Activated CD8-positive, alpha-beta memory T cell treated with anti-CD3 and anti-CD28 coated beads, Interleukin-2, amount 10 ng/mL, durations not matched to agents 7 days and 5 days (primary cell): ENCODE measurements around the gene IPO9. TPM values are rescaled to one million over a fixed set of nuclear protein-coding genes. Genes with fewer than 3 reads are reported as not detected.
A peak's percentile ranks its signal among the peaks of the same experiment; 100 is the strongest.

Source experiments
- ATAC-seq: fragments of 150-1000 bp; cut with Tn5 transposase; one replicate; pipeline ENCODE4 v1.10.0; 2021; ENCODE audit warnings: moderate library complexity
- CTCF ChIA-PET: fragments of 350-600 bp; sonication (Branson Sonifier 250); formaldehyde crosslinking; loops from one replicate; lab custom pipeline; 2021; ENCODE audit warnings: antibody characterized with exemption; lab: Charles Lee
- DNase-seq: peaks from one replicate; pipeline ENCODE4 v3.0.0-alpha.2; 2020
- H3K27ac Mint-ChIP-seq: one replicate; pipeline ENCODE4 v1.8.0; 2021; ENCODE audit warnings: mild to moderate bottlenecking, mixed read lengths
- H3K27me3 Mint-ChIP-seq: one replicate; pipeline ENCODE4 v1.8.0; 2021; ENCODE audit warnings: mixed read lengths
- H3K36me3 Mint-ChIP-seq: one replicate; pipeline ENCODE4 v1.8.0; 2021; ENCODE audit warnings: mild to moderate bottlenecking, mixed read lengths
- H3K4me1 Mint-ChIP-seq: one replicate; pipeline ENCODE4 v1.8.0; 2021; ENCODE audit warnings: mixed read lengths
- H3K4me3 Mint-ChIP-seq: one replicate; pipeline ENCODE4 v1.8.0; 2021; ENCODE audit warnings: mild to moderate bottlenecking, moderate library complexity, mixed read lengths
- H3K9me3 Mint-ChIP-seq: one replicate; pipeline ENCODE4 v1.8.0; 2022; ENCODE audit warnings: low read depth, mixed read lengths
- total RNA-seq, 2 experiments: library from RNA; stranded (reverse); gene quantifications; one replicate each; pipeline ENCODE4 v1.2.3, GENCODE V29; 2021

The IPO9 gene
- 10 to 100 TPM; 64.7 to 72.0 TPM for total RNA-seq

DNA sequence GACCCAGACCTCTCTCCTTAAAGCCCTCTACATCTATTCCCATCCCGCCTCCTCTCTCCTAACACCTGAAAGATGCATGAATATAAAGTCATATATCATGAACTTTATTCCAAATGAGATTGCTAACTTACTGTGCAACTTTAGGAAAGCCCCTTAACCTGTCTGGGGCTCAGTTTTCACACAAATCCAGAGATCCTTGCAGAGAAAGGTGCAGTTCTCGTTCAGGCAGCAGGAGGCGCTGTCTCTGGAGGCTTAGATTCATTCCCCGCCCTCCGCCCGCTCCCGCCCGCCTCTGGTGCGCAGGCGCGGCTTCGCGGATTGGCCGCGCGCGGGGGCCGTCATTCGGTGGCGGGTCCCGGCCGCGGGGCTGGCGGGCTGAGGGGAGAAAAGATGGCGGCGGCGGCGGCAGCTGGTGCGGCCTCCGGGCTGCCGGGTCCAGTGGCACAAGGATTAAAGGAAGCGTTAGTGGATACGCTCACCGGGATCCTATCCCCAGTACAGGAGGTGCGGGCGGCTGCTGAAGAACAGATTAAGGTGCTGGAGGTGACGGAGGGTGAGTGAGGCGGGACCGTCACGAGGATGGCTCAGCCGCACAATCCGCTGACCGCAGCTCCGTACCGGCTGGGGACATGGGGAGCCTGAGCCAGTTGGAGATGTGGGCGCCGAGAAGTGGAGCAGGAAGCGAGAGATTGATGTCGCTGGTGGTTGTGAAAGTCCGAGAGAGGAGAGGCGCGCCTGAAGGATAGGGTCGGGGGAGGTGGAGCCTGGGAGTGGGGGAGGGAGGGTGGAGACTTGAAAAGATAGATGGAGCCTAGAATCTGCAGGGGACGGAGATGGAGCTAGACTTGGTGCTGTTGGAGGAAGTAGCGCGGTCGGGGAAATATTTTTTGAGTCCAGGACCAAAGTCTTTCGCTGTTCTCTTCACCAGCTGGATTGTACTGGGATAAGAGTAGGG, at the start of gene IPO9:
Gene IPO9 (plus strand): TSS at position 338 of the 955 bp plus-strand sequence. CDS start 53 bp downstream, at position 391.
- no peaks in the 10 kb centered on the region for H3K27me3 Mint-ChIP-seq
- peaks cover 7% of the 10 kb centered on the region for H3K36me3 Mint-ChIP-seq
- H3K4me3 Mint-ChIP-seq, result peak within 1 kb of the TSS; percentile 99
- H3K27ac Mint-ChIP-seq, result peak within 1 kb of the TSS; percentile 96
- no peaks in the 10 kb centered on the region for H3K9me3 Mint-ChIP-seq
- CTCF ChIA-PET, result interaction anchor here (0.6 to 1.8 kb wide), 23 partner anchors 8 to 890 kb away, joined by 3 to 13 read pairs (median 5); partner anchors contain the start of gene PTPN7
- ATAC-seq (peak; percentile 95), DNase-seq (peak; percentile 96)
- H3K4me1 Mint-ChIP-seq, result peaks cover 40% of the 10 kb centered on the region

DNA sequence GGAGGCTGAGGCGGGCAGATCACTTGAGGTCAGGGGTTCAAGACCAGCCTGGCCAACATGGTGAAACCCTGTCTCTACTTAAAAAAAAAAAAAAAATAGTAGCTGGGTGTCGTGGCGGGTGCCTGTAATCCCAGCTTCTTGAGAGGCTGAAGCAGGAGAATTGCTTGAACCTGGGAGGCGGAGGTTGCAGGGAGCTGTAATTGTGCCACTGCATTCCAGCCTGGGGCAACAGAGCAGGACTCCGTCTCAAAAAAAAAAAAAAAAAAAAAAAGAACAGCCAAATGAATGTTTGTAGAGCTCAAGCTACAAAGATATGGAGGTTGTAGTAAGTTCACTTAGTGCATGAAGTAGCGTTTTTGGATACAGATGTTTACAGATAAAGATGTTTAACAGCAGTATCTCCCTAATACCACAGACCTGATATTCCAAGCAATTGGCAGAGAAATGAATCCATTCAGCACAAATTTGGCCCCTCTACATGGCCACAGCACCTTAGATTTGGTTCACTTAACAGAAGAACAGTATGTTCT, 49.5 kb upstream of the IPO9 start:
- H3K9me3 Mint-ChIP-seq, result no peaks in the 10 kb centered on the region
- no peak for ATAC-seq
- DNase-seq, result no peak
- no peaks in the 10 kb centered on the region for H3K36me3 Mint-ChIP-seq
- CTCF ChIA-PET, result interaction anchor here (0.7 to 3.0 kb wide), 4 partner anchors 11 to 221 kb away, joined by 3 to 17 read pairs (median 6); no protein-coding TSS in a partner anchor
- H3K4me3 Mint-ChIP-seq, result no peak overlapping the region
- H3K27me3 Mint-ChIP-seq, result peaks cover 4% of the 10 kb centered on the region
- no peak overlapping the region for H3K27ac Mint-ChIP-seq
- no peaks in the 10 kb centered on the region for H3K4me1 Mint-ChIP-seq

DNA sequence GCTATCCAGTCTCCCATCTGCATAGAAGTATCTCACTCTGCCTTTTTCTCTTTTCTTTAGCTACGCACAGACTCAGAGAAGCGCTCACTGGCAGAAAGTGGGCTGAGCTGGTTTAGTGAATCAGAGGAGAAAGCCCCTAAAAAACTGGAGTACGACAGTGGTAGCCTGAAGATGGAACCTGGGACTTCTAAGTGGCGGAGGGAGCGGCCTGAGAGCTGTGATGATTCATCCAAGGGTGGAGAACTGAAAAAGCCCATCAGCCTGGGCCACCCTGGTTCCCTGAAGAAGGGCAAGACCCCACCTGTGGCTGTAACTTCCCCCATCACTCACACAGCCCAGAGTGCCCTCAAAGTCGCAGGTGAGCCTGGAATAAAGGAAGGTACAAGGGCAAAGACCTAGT, 48.0 kb upstream of the IPO9 start:
- H3K9me3 Mint-ChIP-seq, result no peaks in the 10 kb centered on the region
- no peak overlapping the region for H3K4me3 Mint-ChIP-seq
- ATAC-seq, result no peak

DNA sequence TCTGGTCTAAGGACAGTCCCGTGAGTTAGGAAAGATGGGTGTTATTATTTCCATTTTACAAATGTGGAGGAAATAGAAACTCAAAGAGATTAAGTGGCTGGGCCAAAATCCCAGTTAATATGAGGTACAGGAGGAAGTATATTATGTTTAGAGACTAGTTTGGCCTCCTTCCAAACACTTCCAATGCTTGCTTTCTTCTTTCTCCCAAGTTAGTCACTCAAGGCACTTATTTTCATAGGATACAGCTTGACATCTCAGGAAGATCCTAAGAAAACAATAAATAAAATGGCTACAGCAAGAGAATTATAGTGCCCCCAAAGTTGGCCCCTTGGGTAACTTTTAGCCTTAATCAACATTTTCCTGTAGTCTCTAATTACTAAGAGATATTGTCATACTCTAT, 47.5 kb upstream of the IPO9 start:
- H3K27me3 Mint-ChIP-seq, result peaks cover 4% of the 10 kb centered on the region
- CTCF ChIA-PET, result no interaction called here
- H3K4me1 Mint-ChIP-seq, result no peaks in the 10 kb centered on the region
- ATAC-seq, result no peak
- no peaks in the 10 kb centered on the region for H3K9me3 Mint-ChIP-seq
- DNase-seq, result no peak
- H3K27ac Mint-ChIP-seq, result no peak overlapping the region
- H3K36me3 Mint-ChIP-seq, result no peaks in the 10 kb centered on the region
- H3K4me3 Mint-ChIP-seq, result no peak overlapping the region

More for the DNA sequence above, 48.0 kb upstream of the IPO9 start:
- DNase-seq, result no peak
- CTCF ChIA-PET, result interaction anchor here (2.6 kb wide), 1 partner anchor 10 kb away, joined by 7 read pairs; no protein-coding TSS in a partner anchor
- peaks cover 4% of the 10 kb centered on the region for H3K27me3 Mint-ChIP-seq
- no peaks in the 10 kb centered on the region for H3K4me1 Mint-ChIP-seq
- H3K27ac Mint-ChIP-seq, result no peak overlapping the region
- no peaks in the 10 kb centered on the region for H3K36me3 Mint-ChIP-seq

DNA sequence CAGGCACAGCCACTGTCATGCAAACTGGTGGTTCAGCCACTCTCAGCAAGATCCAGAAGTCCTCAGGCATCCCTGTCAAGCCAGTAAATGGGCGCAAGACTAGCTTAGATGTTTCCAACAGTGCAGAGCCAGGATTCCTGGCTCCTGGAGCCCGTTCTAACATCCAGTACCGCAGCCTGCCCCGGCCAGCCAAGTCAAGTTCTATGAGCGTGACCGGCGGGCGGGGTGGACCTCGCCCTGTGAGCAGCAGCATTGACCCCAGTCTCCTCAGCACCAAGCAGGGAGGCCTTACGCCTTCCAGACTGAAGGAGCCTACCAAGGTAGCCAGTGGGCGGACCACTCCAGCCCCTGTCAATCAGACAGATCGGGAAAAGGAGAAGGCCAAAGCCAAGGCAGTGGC, 46.6 kb upstream of the IPO9 start:
- DNase-seq (no peak), ATAC-seq (no peak)
- CTCF ChIA-PET, result interaction anchor here (2.2 kb wide), 1 partner anchor 11 kb away, joined by 10 read pairs; no protein-coding TSS in a partner anchor
- Mint-ChIP-seq H3K9me3 (no peaks in the 10 kb centered on the region), H3K36me3 (no peaks in the 10 kb centered on the region), H3K27ac (no peak overlapping the region), H3K4me3 (no peak overlapping the region), H3K27me3 (no peaks in the 10 kb centered on the region), H3K4me1 (no peaks in the 10 kb centered on the region)

DNA sequence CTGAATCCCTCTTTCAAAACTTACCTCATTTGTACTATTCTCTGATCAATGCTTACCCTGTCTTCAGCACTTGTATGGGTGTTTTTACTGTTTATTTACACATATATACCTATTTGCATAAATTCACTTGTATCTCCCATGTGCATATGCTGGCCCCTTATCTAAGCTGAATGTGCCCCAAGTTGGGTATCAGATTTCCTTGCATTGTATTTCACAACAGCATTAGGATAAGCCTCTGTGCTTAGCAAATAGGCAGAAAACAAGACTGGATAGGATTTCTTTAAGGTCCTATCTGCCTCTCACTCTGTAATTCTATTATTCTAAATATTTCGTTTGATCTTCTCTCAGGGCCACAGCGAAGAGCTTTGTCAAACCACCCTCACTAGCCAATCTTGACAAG, 45.9 kb upstream of the IPO9 start:
- DNase-seq (no peak), ATAC-seq (no peak)
- Mint-ChIP-seq H3K9me3 (no peaks in the 10 kb centered on the region), H3K27ac (no peak overlapping the region), H3K4me1 (no peaks in the 10 kb centered on the region), H3K4me3 (no peak overlapping the region), H3K36me3 (no peaks in the 10 kb centered on the region), H3K27me3 (no peaks in the 10 kb centered on the region)
- CTCF ChIA-PET, result interaction anchor here (1.1 to 2.2 kb wide), 2 partner anchors 10 to 71 kb away, joined by 3 to 10 read pairs; no protein-coding TSS in a partner anchor

DNA sequence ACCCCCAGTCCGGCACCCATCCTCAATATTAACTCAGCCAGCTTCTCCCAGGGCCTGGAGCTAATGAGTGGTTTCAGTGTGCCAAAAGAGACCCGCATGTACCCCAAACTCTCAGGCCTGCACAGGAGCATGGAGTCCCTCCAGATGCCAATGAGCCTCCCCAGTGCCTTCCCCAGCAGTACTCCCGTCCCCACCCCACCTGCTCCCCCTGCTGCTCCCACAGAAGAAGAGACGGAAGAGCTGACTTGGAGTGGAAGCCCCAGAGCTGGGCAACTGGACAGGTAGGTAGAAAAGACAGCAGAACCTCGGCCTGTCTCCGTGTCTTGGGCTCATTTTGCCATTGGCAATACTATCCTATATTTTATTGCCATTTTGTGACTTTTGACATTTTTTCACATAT, 45.4 kb upstream of the IPO9 start:
- DNase-seq, result no peak
- ATAC-seq, result no peak
- no peaks in the 10 kb centered on the region for H3K36me3 Mint-ChIP-seq
- CTCF ChIA-PET, result interaction anchor here (1.1 to 2.2 kb wide), 2 partner anchors 9 to 72 kb away, joined by 3 to 10 read pairs; no protein-coding TSS in a partner anchor
- H3K4me1 Mint-ChIP-seq, result no peaks in the 10 kb centered on the region
- no peak overlapping the region for H3K4me3 Mint-ChIP-seq
- H3K27me3 Mint-ChIP-seq, result no peaks in the 10 kb centered on the region
- no peaks in the 10 kb centered on the region for H3K9me3 Mint-ChIP-seq
- H3K27ac Mint-ChIP-seq, result no peak overlapping the region

DNA sequence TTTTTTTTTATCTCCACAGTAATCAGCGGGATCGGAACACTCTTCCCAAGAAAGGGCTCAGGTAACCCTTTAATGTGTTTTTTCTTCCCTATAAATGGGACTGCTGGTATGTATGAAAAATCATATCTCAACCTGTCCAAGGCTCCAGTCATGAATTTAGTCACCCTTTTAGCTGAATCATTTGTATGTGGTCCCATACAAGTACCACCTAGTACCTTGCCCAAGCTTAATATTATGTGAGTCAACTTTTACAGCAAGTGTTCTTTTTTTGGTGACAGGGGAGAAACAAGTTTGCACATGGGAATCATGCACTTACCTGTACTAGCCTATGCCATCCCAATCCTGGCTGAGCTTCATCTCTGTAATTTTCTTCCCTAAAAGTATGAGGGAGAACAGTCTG, 43.7 kb upstream of the IPO9 start:
- no peaks in the 10 kb centered on the region for H3K27me3 Mint-ChIP-seq
- no peaks in the 10 kb centered on the region for H3K9me3 Mint-ChIP-seq
- ATAC-seq (no peak), DNase-seq (no peak)
- CTCF ChIA-PET, result interaction anchor here (0.7 to 1.8 kb wide), 2 partner anchors 10 to 17 kb away, joined by 3 to 7 read pairs; no protein-coding TSS in a partner anchor
- H3K4me1 Mint-ChIP-seq, result peaks cover 2% of the 10 kb centered on the region
- no peaks in the 10 kb centered on the region for H3K36me3 Mint-ChIP-seq
- H3K27ac Mint-ChIP-seq, result no peak overlapping the region
- no peak overlapping the region for H3K4me3 Mint-ChIP-seq

DNA sequence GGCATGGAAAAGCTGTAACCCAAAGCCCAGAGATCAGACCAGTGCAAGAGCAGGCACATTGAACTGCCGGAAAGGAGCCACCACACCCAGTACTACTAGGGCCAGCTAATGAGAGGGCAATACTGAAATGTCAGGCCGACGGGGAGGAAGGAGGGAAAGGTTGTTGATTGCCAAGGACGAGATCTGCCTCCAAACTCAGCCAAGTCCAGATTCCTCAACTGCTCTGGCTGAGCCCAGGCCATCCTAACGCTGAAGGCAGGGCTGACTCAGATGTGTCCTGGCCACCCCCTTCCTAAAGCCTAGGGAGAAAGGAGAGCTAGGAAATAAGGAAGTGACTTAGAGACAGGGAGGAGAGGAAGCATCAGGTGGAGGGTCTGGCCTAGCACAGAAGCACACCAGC, 42.1 kb upstream of the IPO9 start:
- no peak overlapping the region for H3K27ac Mint-ChIP-seq
- CTCF ChIA-PET, result interaction anchor here (1.1 to 10.6 kb wide), 3 partner anchors 8 to 274 kb away, joined by 3 to 228 read pairs (median 7); no protein-coding TSS in a partner anchor

DNA sequence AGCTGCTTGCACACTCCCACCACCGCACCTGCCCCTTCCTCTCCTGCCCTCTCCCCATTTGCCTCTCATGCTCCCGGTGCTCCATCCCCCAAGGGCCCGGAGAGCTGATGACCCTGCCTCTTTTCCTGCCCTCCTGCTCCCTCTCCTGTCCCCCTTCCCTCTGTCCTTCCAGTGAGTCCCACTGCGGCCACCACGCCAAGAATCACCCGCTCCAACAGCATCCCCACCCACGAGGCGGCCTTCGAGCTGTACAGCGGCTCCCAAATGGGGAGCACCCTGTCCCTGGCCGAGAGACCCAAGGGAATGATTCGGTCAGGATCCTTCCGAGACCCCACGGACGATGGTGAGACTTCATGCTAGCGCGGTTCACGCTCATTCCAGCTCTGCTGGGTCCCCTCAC, 40.7 kb upstream of the IPO9 start:
- no peak for ATAC-seq
- Mint-ChIP-seq H3K27ac (no peak overlapping the region), H3K4me3 (no peak overlapping the region), H3K9me3 (no peaks in the 10 kb centered on the region), H3K4me1 (peaks cover 25% of the 10 kb centered on the region), H3K36me3 (no peaks in the 10 kb centered on the region), H3K27me3 (peaks cover 3% of the 10 kb centered on the region)
- no peak for DNase-seq
- CTCF ChIA-PET, result interaction anchor here (10.6 kb wide), 1 partner anchor 79 kb away, joined by 228 read pairs; no protein-coding TSS in a partner anchor

More for the DNA sequence above, 42.1 kb upstream of the IPO9 start:
- Mint-ChIP-seq H3K9me3 (no peaks in the 10 kb centered on the region), H3K4me1 (peaks cover 14% of the 10 kb centered on the region), H3K36me3 (no peaks in the 10 kb centered on the region), H3K27me3 (peaks cover 3% of the 10 kb centered on the region), H3K4me3 (no peak overlapping the region)
- ATAC-seq, result no peak
- no peak for DNase-seq

DNA sequence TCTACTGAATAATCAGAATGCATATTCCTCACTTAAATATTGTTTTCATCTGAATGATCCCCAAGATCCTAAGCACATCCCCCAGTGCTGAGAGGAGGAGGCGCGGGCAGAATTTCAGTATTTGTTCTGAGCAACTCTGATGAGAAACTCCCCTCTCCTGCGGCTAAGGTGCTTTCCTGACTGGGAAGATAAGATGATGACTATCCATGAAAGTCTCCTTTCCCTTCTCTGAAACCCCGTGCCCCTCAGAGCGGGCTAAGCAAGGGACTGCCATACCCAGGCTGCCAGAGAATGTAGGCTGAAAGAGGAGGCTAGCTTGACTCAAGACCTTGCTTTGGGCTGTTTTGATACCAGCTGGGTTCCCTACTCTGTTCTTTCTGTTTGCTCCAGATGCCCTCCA, 39.7 kb upstream of the IPO9 start:
- Mint-ChIP-seq H3K9me3 (no peaks in the 10 kb centered on the region), H3K4me1 (peaks cover 25% of the 10 kb centered on the region), H3K27ac (no peak overlapping the region), H3K36me3 (no peaks in the 10 kb centered on the region), H3K4me3 (no peak overlapping the region), H3K27me3 (peaks cover 3% of the 10 kb centered on the region)
- DNase-seq (no peak), ATAC-seq (no peak)
- CTCF ChIA-PET, result interaction anchor here (10.6 kb wide), 1 partner anchor 80 kb away, joined by 228 read pairs; no protein-coding TSS in a partner anchor

DNA sequence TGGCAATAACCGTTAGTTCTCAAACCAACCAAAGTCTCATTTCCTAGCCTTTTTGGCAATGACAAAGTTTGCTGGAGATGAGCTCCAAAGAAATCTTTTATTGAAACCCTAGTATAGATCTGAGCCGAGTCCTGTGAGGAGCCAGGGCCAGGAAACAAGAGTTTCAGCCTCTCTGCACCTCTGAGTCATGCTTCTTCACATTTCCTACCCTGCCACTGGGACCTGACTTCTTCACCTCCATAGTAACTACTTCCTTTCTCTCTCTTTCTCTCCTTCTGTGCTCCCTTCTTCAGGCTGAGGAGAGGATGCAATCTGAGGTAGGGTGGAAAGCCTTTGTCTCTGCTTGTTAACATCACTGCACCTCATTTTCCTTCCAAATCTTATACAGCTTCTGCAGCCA, 38.7 kb upstream of the IPO9 start:
- ATAC-seq, result no peak
- Mint-ChIP-seq H3K4me3 (no peak overlapping the region), H3K4me1 (peaks cover 25% of the 10 kb centered on the region), H3K9me3 (no peaks in the 10 kb centered on the region), H3K27me3 (peaks cover 3% of the 10 kb centered on the region), H3K36me3 (no peaks in the 10 kb centered on the region), H3K27ac (no peak overlapping the region)
- DNase-seq, result no peak
- CTCF ChIA-PET, result interaction anchor here (1.1 to 10.6 kb wide), 5 partner anchors 11 to 278 kb away, joined by 3 to 228 read pairs (median 7); no protein-coding TSS in a partner anchor
